Mesodermal cell (in vitro differentiated cells): Measurements from ENCODE around the gene FBXO8.

Experiments used
- H3K27ac ChIP-seq: 2 replicates; pipeline ENCODE4 v1.7.0; 2013; ENCODE audit warnings: mild to moderate bottlenecking, low read depth, low read length, moderate library complexity; ENCODE audit not compliant: severe bottlenecking
- H3K36me3 ChIP-seq: 2 replicates; pipeline ENCODE4 v1.7.1; 2013; ENCODE audit warnings: mild to moderate bottlenecking, low read length, moderate library complexity; ENCODE audit not compliant: control insufficient read depth, insufficient read depth
- H3K4me1 ChIP-seq: one replicate; pipeline ENCODE4 v1.7.1; 2013; ENCODE audit warnings: mild to moderate bottlenecking, low read length; ENCODE audit not compliant: insufficient read depth, control insufficient read depth, poor library complexity, severe bottlenecking
- H3K4me3 ChIP-seq: 2 replicates; pipeline ENCODE4 v1.7.0; 2013; ENCODE audit warnings: low read length, control low read depth, mild to moderate bottlenecking; ENCODE audit not compliant: insufficient read depth, poor library complexity, severe bottlenecking; ENCODE audit errors: extremely low read depth
- H3K9me3 ChIP-seq: 2 replicates; pipeline ENCODE4 v1.7.1; 2013; ENCODE audit warnings: mild to moderate bottlenecking, low read length, moderate library complexity; ENCODE audit not compliant: control insufficient read depth
- WGBS, 2 experiments: methylation state at CpG; one replicate each; pipeline ENCODE4 v1.1.5; 2013; ENCODE audit warnings: missing lambda C conversion rate in 2 of 2; ENCODE audit not compliant: insufficient coverage in 2 of 2; 5-methylcytosine and 5-hydroxymethylcytosine counted together

The FBXO8 gene

DNA sequence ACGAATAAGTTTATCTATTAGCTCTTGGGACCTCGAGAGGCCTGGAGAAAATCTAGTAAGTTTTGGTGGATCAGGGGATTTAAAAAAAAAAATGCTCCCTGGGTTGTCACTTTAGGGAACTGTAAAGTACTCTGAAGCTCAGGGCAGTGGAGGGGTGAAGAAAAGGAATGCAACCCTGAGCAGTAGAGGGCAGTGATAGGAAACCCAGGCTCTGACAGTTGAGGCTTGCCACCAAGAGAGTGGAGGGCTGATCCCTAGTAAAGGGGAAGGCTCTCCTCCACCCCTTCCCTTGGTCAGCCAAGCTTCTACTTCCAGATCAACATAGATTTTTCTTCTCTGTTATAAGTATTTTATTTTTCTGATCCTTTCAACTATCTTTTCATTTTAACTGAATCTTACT lies 73.1 kb downstream of the FBXO8 start:
- WGBS, 2 experiments: no CpG with 5 or more reads among the region's 2 CpGs
- peaks cover 5% of the 10 kb centered on the region for H3K4me1 ChIP-seq
- H3K4me3 ChIP-seq: no peak overlapping the region
- H3K27ac ChIP-seq: no peak overlapping the region
- H3K36me3 ChIP-seq: no peaks in the 10 kb centered on the region
- no peaks in the 10 kb centered on the region for H3K9me3 ChIP-seq

DNA sequence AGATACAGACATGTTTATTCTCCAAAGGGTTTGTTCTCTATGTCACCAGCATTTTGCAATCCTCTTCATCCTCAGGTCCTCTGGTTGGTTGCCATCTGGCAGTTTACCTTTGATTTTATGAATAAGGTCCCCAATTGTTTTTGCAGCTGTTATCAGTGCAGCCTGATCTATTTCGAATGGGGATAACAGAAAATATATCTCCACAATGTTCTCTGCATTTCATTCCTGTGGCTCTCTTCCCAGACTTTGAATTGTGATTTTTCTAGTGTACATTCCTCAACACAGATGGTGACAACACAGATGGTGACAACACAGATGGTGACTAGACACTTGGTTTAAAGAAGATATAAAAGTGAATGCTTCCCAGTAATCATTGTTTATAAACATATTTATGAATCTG lies 74.1 kb downstream of the FBXO8 start:
- Histone ChIP-seq H3K4me3 (no peak overlapping the region), H3K36me3 (no peaks in the 10 kb centered on the region), H3K9me3 (no peaks in the 10 kb centered on the region), H3K27ac (no peak overlapping the region), H3K4me1 (peaks cover 3% of the 10 kb centered on the region)
- 50% methylated on average over 1 of the region's 1 CpG; no CpG with 5 or more reads in 1 of the 2 experiments for WGBS, 2 experiments

DNA sequence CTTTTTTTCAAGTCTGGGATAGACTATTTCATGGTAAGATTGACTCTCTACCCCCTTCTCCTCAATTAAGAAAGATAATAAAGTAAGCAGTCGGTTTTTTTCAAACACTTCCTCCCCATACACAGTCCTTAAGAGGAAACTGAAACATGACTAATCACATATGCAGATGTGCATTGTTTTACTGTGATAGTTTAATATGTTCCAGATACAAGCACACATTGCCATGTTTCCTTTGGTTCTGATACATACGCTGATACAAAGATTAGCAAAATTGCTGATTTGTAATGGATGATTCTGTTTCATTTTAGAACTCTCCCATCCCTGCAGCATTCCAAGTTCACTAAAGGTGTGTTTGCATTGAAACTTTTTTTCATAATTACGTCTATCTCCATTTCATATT lies 76.1 kb downstream of the FBXO8 start:
- Histone ChIP-seq H3K4me3 (no peak overlapping the region), H3K4me1 (no peaks in the 10 kb centered on the region), H3K36me3 (no peaks in the 10 kb centered on the region), H3K9me3 (no peaks in the 10 kb centered on the region), H3K27ac (no peak overlapping the region)
- WGBS, 2 experiments: 83% methylated on average over 1 of the region's 3 CpGs; no CpG with 5 or more reads in 1 of the 2 experiments

DNA sequence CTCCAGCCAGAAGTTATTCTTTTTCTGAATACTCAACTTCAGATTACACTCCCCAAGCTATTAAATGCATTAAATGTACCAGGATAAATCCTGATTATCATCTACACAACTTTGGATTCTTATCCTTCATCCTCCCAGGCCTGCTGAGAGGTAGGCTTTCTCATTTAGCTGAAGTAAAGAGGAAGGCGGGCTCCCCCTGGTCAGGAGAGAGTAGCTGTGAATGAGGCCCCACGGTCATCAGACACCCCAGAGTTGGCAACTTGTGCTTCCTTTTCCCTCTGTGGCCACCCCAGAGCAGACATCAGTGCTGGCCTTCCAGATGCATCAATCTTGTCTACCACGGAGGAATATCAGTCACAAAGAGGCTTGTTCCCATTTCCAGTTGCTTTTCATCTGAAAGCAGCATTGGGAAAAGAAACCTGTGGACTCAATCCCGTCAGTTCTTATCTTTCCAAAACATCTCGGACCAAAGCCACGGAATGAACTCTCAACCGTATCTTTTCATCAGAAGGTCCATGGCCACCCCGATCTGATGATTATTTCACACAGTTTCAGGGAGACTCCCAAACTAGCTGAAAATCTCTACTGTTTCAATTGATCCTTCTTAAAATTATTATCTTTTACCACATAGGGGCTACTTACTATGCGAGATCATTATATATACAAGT lies 79.2 kb downstream of the FBXO8 start:
- 80 to 86% methylated on average over 8 of the region's 9 CpGs for WGBS, 2 experiments
- Histone ChIP-seq H3K4me1 (no peaks in the 10 kb centered on the region), H3K36me3 (no peaks in the 10 kb centered on the region), H3K9me3 (no peaks in the 10 kb centered on the region), H3K27ac (no peak overlapping the region), H3K4me3 (no peak overlapping the region)

DNA sequence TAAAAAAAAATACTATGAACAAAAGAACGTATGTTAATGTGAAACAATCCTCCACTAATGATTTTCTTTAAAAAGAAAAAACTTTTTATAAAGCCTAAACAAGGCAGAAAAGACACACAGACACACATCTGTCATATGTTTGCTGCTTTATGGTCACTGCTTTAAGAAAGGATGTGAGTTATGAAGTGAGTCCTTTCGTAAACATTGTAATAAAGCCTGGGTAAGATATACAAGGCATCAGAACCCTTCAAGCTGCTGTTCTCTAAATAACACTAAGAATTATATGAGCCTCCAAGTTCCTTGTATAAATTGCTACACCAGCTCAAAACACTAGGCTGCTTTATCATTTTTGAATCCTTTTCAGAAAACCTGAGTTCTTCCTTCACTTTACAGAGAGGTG lies 81.6 kb downstream of the FBXO8 start:
- no peaks in the 10 kb centered on the region for H3K9me3 ChIP-seq
- WGBS, 2 experiments: 100% methylated on average over 1 of the region's 2 CpGs; no CpG with 5 or more reads in 1 of the 2 experiments
- H3K36me3 ChIP-seq: no peaks in the 10 kb centered on the region
- no peak overlapping the region for H3K4me3 ChIP-seq
- H3K4me1 ChIP-seq: no peaks in the 10 kb centered on the region
- H3K27ac ChIP-seq: no peak overlapping the region

DNA sequence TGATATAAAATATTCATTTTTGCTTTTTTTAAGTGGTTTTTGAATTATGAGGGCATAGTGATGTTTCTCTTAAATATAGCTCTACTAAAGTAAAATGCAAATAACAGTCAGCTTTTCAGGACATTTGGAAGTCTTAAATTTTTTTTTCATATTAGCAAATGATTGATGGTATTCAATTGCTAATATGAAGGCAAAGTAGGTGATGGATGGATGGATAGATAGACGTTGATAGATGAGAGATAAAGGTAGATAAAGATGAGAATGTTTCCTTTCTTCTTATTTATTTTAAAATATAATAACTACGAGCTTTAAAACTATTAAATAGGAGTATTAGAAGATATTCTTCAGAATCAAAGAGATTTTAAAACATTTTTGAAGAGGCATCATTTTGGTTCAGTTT lies 83.7 kb downstream of the FBXO8 start:
- H3K4me3 ChIP-seq: no peak overlapping the region
- H3K4me1 ChIP-seq: no peaks in the 10 kb centered on the region
- WGBS, 2 experiments: no CpG with 5 or more reads among the region's 2 CpGs
- no peak overlapping the region for H3K27ac ChIP-seq
- H3K36me3 ChIP-seq: no peaks in the 10 kb centered on the region
- H3K9me3 ChIP-seq: no peaks in the 10 kb centered on the region

DNA sequence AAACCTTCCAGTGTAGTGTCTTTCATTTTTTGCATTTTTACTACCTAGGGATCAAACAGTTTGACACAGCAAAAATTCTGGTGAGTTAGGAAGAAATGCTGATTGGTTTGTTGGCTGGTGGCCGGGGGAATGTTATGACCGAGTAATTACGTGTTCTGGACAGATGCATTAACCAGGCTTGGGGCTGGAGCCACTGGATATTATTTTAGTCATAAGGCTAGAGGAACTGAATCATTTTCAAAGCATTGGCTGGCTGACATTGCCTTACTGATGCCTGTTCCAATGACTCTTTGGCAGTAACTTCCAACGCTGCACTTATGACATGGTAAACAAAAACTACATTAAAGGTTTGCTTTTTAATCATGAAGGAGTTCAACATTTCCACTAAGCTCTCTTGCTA lies 84.6 kb downstream of the FBXO8 start:
- WGBS, 2 experiments: 73 to 80% methylated on average over 1 to 4 of the region's 4 CpGs
- H3K4me3 ChIP-seq: no peak overlapping the region
- no peak overlapping the region for H3K27ac ChIP-seq
- H3K9me3 ChIP-seq: no peaks in the 10 kb centered on the region
- H3K4me1 ChIP-seq: no peaks in the 10 kb centered on the region
- H3K36me3 ChIP-seq: no peaks in the 10 kb centered on the region

DNA sequence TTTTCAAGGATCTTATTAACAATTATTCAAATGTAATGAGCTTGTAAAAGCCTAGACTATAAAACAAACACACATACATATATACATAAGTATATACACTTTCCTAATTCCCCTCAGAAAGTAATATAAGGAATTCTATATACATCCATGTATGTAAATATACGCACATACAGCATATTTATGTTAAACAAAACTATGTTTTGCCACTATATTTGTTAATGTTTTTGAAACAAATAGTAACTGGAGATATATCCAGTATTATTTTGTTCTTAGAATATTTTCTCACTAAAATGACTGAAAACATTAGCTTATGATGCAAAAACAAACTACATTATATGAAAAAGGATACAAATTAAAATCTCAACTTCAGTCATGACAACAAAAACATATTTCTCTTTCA lies 85.1 kb downstream of the FBXO8 start:
- whole genome bisulfite sequencing, 2 experiments: no CpG with 5 or more reads among the region's 1 CpG
- H3K4me3 ChIP-seq: no peak overlapping the region
- H3K9me3 ChIP-seq: no peaks in the 10 kb centered on the region
- H3K27ac ChIP-seq: no peak overlapping the region
- no peaks in the 10 kb centered on the region for H3K4me1 ChIP-seq
- H3K36me3 ChIP-seq: no peaks in the 10 kb centered on the region

DNA sequence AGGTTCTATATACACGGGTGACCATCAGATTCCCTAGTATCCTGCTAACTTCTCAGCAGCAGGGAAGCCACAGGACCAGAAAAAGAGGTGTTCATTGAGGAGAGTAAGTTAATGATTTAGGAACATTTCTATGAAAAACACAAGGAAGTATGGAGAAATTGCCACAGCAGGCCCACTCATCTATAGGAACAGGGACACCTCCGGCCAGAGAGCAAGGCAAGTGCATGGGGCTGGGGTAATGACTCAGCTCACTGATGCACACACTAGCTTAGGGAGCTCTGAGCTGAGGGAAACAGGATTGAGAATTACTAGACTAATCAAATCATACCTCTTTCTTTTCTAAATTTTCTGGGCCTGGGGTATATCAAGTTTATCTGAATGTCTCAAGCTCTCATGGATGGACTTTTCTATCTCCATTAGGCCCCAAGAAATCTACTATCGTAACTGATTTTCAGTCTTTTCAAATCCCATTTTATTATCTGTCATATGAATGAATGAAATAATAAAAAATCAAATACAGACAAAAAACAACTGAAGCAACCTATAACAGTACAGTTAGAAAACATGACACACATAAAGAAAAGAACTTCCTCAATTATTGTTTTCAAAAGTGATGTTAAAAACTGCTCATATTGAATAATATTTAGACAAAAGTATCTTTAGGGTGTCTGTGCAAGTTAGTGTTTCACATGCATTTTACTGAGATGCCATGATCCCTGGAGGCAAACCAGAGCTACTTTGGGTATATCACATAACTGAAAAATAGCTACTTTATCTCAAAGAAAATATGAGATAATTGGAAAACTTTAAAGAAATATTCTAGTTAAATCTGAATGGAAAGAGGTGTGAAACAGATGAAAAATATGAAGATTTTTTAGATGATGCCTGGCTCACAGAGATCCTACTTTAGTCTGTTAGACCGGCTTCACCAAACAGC lies 89.8 kb downstream of the FBXO8 start:
- Histone ChIP-seq H3K9me3 (no peaks in the 10 kb centered on the region), H3K4me1 (no peaks in the 10 kb centered on the region), H3K4me3 (no peak overlapping the region), H3K36me3 (no peaks in the 10 kb centered on the region), H3K27ac (no peak overlapping the region)
- WGBS, 2 experiments: 100% methylated on average over 1 of the region's 4 CpGs; no CpG with 5 or more reads in 1 of the 2 experiments

DNA sequence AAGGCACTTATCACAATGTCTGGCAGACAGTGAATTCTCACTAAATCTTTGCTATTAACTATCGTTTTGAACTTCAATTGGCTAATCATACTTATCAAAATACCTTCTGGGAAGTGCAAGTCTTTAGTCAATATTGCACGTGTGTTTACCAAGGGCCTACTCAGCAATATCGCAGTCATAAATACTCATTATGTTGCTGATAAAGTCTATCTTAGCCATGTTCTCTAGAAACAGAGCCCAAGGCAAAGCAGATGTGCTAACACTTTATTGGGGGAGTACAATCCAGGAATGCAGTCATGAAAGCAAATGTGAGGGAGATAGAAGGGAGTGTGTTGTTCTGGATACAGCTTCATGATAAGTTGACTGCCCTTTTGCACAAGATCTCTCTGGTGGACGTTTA lies 90.5 kb downstream of the FBXO8 start:
- no peaks in the 10 kb centered on the region for H3K9me3 ChIP-seq
- no peaks in the 10 kb centered on the region for H3K4me1 ChIP-seq
- no peak overlapping the region for H3K27ac ChIP-seq
- WGBS, 2 experiments: 85 to 100% methylated on average over 2 of the region's 4 CpGs
- no peak overlapping the region for H3K4me3 ChIP-seq
- no peaks in the 10 kb centered on the region for H3K36me3 ChIP-seq
